NB4 (cell line): Measurements from ENCODE around the gene FAM20A.

Experiments
- DNase-seq: peaks from one replicate; pipeline ENCODE4 v3.0.0; 2010; ENCODE audit warnings: low read depth
- H3K4me3 ChIP-seq: one replicate; pipeline ENCODE4 v1.5.1; 2011; ENCODE audit warnings: mild to moderate bottlenecking, low read depth, low read length, moderate library complexity
- CTCF ChIP-seq: IDR thresholded peaks from one replicate; pipeline ENCODE4 v1.5.1; 2012; ENCODE audit warnings: low read depth, low read length
- MAX ChIP-seq: IDR thresholded peaks from 2 replicates; pipeline ENCODE4 v1.6.1; 2011; ENCODE audit warnings: low read depth, low read length
- MYC ChIP-seq: IDR thresholded peaks from 2 replicates; pipeline ENCODE4 v1.6.1; 2011; ENCODE audit warnings: low read depth, low read length
- POLR2A ChIP-seq: IDR thresholded peaks from 2 replicates; pipeline ENCODE4 v1.6.1; 2011; ENCODE audit warnings: mild to moderate bottlenecking; ENCODE audit not compliant: insufficient read length; ENCODE audit errors: extremely low read depth

The FAM20A gene

GRCh38 chr17:68579194-68579927 lies 21.8 kb downstream of the FAM20A start:
- TF ChIP-seq MYC (no peak), POLR2A (no peak), CTCF (no peak), MAX (no peak)
- no peak overlapping the region for H3K4me3 ChIP-seq
- DNase-seq = no peak

GRCh38 chr17:68578236-68578635 lies 22.9 kb downstream of the FAM20A start:
- no peak overlapping the region for H3K4me3 ChIP-seq
- no peak for DNase-seq
- no peak for TF ChIP-seq CTCF
- TF ChIP-seq POLR2A = no peak
- TF ChIP-seq MYC = no peak
- no peak for TF ChIP-seq MAX

GRCh38 chr17:68577497-68577821 lies 23.7 kb downstream of the FAM20A start:
- TF ChIP-seq MAX (no peak), CTCF (no peak), POLR2A (no peak), MYC (no peak)
- H3K4me3 ChIP-seq = no peak overlapping the region
- no peak for DNase-seq

- TF ChIP-seq CTCF (peak; percentile 35), MAX (no peak)
- H3K4me3 ChIP-seq = no peak overlapping the region
- DNase-seq = peak; percentile 71
These were observed 24.2 kb downstream of the FAM20A start for GRCh38 chr17:68576811-68577496.

- TF ChIP-seq MAX (no peak), CTCF (no peak), MYC (no peak), POLR2A (no peak)
- no peak for DNase-seq
- no peak overlapping the region for H3K4me3 ChIP-seq
These were observed 25.0 kb downstream of the FAM20A start for GRCh38 chr17:68576137-68576536.
